K562 (cell line): ENCODE results near the gene ITGAE. TPM values are rescaled to one million over a fixed set of nuclear protein-coding genes. Genes with fewer than 3 reads are reported as not detected.

Experiments
- AFF1 ChIP-seq, 2 experiments: fragments of 450-650 bp; IDR thresholded peaks; 2 replicates each; pipeline ENCODE4 v1.6.1; 2018; ENCODE audit warnings: mild to moderate bottlenecking in 2 of 2, low read depth in 1 of 2; ENCODE audit not compliant: partially characterized antibody in 2 of 2
- BDP1 ChIP-seq: IDR thresholded peaks from 3 replicates; pipeline ENCODE4 v1.6.1; 2011; ENCODE audit not compliant: insufficient read length, insufficient read depth
- CBX8 ChIP-seq: fragments of 200-600 bp; sonication (generic); IDR thresholded peaks from 2 replicates; pipeline ENCODE4 v1.6.1; 2012; ENCODE audit warnings: borderline replicate concordance, mixed run types, low read depth, mild to moderate bottlenecking, moderate library complexity, mixed read lengths, low read length, control low read depth, inconsistent platforms; ENCODE audit not compliant: poor library complexity, severe bottlenecking; ENCODE audit errors: extremely low read depth
- DDX20 ChIP-seq: fragments of 450-650 bp; IDR thresholded peaks from 2 replicates; pipeline ENCODE4 v1.6.1; 2016; ENCODE audit warnings: missing genetic modification characterization, low read depth, mild to moderate bottlenecking, missing compliant biosample characterization, moderate library complexity
- EP300 ChIP-seq: IDR thresholded peaks from 2 replicates; pipeline ENCODE4 v1.6.1; 2012; ENCODE audit warnings: low read length, improper control_type of control experiment
- ETS2 ChIP-seq: IDR thresholded peaks from 2 replicates; pipeline ENCODE4 v1.6.1; 2016; ENCODE audit warnings: borderline replicate concordance, missing genetic modification characterization, mild to moderate bottlenecking, moderate library complexity, missing compliant biosample characterization; ENCODE audit not compliant: poor library complexity, severe bottlenecking
- HEY1 ChIP-seq: fragments of 250-450 bp; sonication (Bioruptor Pico); IDR thresholded peaks from 2 replicates; pipeline ENCODE4 v1.5.0; 2020; ENCODE audit warnings: mild to moderate bottlenecking, moderate library complexity, borderline replicate concordance
- KAT8 ChIP-seq: fragments of 450-650 bp; IDR thresholded peaks from 2 replicates; pipeline ENCODE4 v1.6.1; 2016; ENCODE audit warnings: low read depth, mild to moderate bottlenecking
- MIER1 ChIP-seq: fragments of 450-650 bp; IDR thresholded peaks from 2 replicates; pipeline ENCODE4 v1.6.1; 2016; ENCODE audit warnings: antibody characterized with exemption, mild to moderate bottlenecking, low read depth
- RNF2 ChIP-seq: sonication (generic); IDR thresholded peaks from 2 replicates; pipeline ENCODE4 v1.6.1; 2016
- SMARCB1 ChIP-seq: IDR thresholded peaks from 2 replicates; pipeline ENCODE4 v1.6.1; 2011; ENCODE audit warnings: improper control_type of control experiment, low read depth; ENCODE audit not compliant: insufficient read length
- SRSF1 ChIP-seq: fragments of 200-400 bp; formaldehyde crosslinking; IDR thresholded peaks from 2 replicates; pipeline ENCODE4 v1.6.1; 2017; ENCODE audit warnings: mild to moderate bottlenecking, low read depth, low read length, moderate library complexity
- TCF3 ChIP-seq: sonication (generic); formaldehyde crosslinking; IDR thresholded peaks from 2 replicates; pipeline ENCODE4 v1.4.0; 2020; ENCODE audit warnings: mild to moderate bottlenecking, missing genetic modification reagents
- VEZF1 ChIP-seq: fragments of 200-800 bp; sonication (Bioruptor generic); IDR thresholded peaks from 2 replicates; pipeline ENCODE4 v1.6.1; 2017; ENCODE audit warnings: missing genetic modification characterization, missing compliant biosample characterization
- ZNF217 ChIP-seq: sonication (generic); formaldehyde crosslinking; IDR thresholded peaks from 2 replicates; pipeline ENCODE4 v1.8.0; 2022; ENCODE audit warnings: mild to moderate bottlenecking, missing genetic modification reagents
- ZSCAN29 ChIP-seq: fragments of 450-650 bp; IDR thresholded peaks from 2 replicates; pipeline ENCODE4 v1.6.1; 2017
- polyA plus RNA-seq, 8 experiments: library from polyadenylated mRNA; depleted of rRNA in 4 of 8; stranded (reverse) in 5 of 8; unstranded in 3 of 8; fragments of >200 nt; fragmentation: Nextera tagmentation in 2 of 8; fragmentation: Illumina TruSeq in 1 of 8; extraction: Ambion mirVana in 2 of 8; extraction: Trizol in 1 of 8; gene quantifications; 2 replicates each; pipeline versions ENCODE4 v1.2.1 to v1.2.3, GENCODE V29; 2011 to 2014; ENCODE audit warnings: inconsistent platforms in 1 of 8, missing spikeins in 1 of 8
- total RNA-seq, 7 experiments: library from RNA; depleted of rRNA in 6 of 7; stranded (reverse); fragments of >200 nt in 6 of 7; fragmentation: Illumina TruSeq in 2 of 7; extraction: Trizol in 2 of 7; gene quantifications; 2 replicates each; pipeline versions ENCODE4 v1.2.1 to v1.2.3, GENCODE V29; 2011 to 2021; ENCODE audit warnings: low replicate concordance in 1 of 7
- TF ChIP-seq, protein P1 (sequence below): fragments of 250-450 bp; sonication (Bioruptor Pico); IDR thresholded peaks from 2 replicates; pipeline ENCODE4 v1.4.0; 2020; ENCODE audit warnings: mild to moderate bottlenecking
- TF ChIP-seq, protein P2 (sequence below): fragments of 250-450 bp; sonication (Bioruptor Pico); IDR thresholded peaks from 2 replicates; pipeline ENCODE4 v1.5.0; 2020; ENCODE audit warnings: mild to moderate bottlenecking

ITGAE gene
- total and polyA plus RNA-seq, 9 of the 15 experiments (the other 6 are each of a cell fraction or from before 2014, with no cell fraction given), result 14.8 to 160 (median 27.0) TPM

- no peak for TF ChIP-seq CBX8
- peak; percentile 25; the same call in 1 of the 2 replicates for TF ChIP-seq VEZF1
- TF ChIP-seq KAT8, result no peak
- TF ChIP-seq SMARCB1, result no peak
- TF ChIP-seq AFF1 (IDR thresholded peaks at IDR 0.05; ENCODE audit: low read depth in 1 of 2, partially characterized antibody in 2 of 2), result no peak
- no peak for TF ChIP-seq MIER1
- no peak for TF ChIP-seq DDX20 (tag)
- TF ChIP-seq ETS2 (tag), result no peak
- TF ChIP-seq ZSCAN29, result no peak
- TF ChIP-seq SRSF1, result no peak
- TF ChIP-seq HEY1 (CRISPR knock-in tag), result no peak
- TF ChIP-seq, protein P1, sequence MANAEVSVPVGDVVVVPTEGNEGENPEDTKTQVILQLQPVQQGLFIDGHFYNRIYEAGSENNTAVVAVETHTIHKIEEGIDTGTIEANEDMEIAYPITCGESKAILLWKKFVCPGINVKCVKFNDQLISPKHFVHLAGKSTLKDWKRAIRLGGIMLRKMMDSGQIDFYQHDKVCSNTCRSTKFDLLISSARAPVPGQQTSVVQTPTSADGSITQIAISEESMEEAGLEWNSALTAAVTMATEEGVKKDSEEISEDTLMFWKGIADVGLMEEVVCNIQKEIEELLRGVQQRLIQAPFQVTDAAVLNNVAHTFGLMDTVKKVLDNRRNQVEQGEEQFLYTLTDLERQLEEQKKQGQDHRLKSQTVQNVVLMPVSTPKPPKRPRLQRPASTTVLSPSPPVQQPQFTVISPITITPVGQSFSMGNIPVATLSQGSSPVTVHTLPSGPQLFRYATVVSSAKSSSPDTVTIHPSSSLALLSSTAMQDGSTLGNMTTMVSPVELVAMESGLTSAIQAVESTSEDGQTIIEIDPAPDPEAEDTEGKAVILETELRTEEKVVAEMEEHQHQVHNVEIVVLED, result peak; percentile 74
- no peak for TF ChIP-seq EP300
- peak; percentile 66; the same call in 1 of the 2 replicates for TF ChIP-seq RNF2
- no peak for TF ChIP-seq TCF3 (CRISPR knock-in tag)
- TF ChIP-seq ZNF217 (CRISPR knock-in tag), result no peak
- TF ChIP-seq, protein P2, sequence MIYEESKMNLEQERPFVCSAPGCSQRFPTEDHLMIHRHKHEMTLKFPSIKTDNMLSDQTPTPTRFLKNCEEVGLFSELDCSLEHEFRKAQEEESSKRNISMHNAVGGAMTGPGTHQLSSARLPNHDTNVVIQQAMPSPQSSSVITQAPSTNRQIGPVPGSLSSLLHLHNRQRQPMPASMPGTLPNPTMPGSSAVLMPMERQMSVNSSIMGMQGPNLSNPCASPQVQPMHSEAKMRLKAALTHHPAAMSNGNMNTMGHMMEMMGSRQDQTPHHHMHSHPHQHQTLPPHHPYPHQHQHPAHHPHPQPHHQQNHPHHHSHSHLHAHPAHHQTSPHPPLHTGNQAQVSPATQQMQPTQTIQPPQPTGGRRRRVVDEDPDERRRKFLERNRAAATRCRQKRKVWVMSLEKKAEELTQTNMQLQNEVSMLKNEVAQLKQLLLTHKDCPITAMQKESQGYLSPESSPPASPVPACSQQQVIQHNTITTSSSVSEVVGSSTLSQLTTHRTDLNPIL (CRISPR knock-in tag), result no peak
- no peak for TF ChIP-seq BDP1
These were observed 77.2 kb downstream of the ITGAE start, which contains the start of gene HASPIN (continued) for GRCh38 chr17:3723556-3724377.
